Dendritic cell treated with granulocyte-macrophage colony-stimulating factor and Interleukin-4, amounts not matched to agents 40 ng/mL and 50 ng/mL, for 4 days (primary cell): ENCODE results near the gene MPLKIP.
"Not testable (repeated sequence)": the region's sequence is repeated elsewhere in the genome, so short reads cannot be mapped to it uniquely, and the experiment has no call there.

ENCODE experiments used
- H3K27ac Mint-ChIP-seq: one replicate; pipeline ENCODE4 v1.8.0; 2022; ENCODE audit warnings: mild to moderate bottlenecking, mixed read lengths
- H3K27me3 Mint-ChIP-seq: one replicate; pipeline ENCODE4 v1.8.0; 2022; ENCODE audit warnings: mild to moderate bottlenecking, mixed read lengths
- H3K36me3 Mint-ChIP-seq: one replicate; pipeline ENCODE4 v1.8.0; 2022; ENCODE audit warnings: low read depth, mixed read lengths
- H3K4me1 Mint-ChIP-seq: one replicate; pipeline ENCODE4 v1.8.0; 2022; ENCODE audit warnings: low read depth, mixed read lengths
- H3K4me3 Mint-ChIP-seq: one replicate; pipeline ENCODE4 v1.8.0; 2022; ENCODE audit warnings: mild to moderate bottlenecking, moderate library complexity, mixed read lengths
- H3K9me3 Mint-ChIP-seq: one replicate; pipeline ENCODE4 v1.8.0; 2022; ENCODE audit warnings: mixed read lengths
- intact Hi-C: fragments of 100-400 bp; cut with micrococcal nuclease; formaldehyde crosslinking; loops from one replicate; pipeline ENCODE4 v1.15.0; 2022

The MPLKIP gene

GRCh38 chr7:40134428-40135316, at the start of gene MPLKIP, which contains the start of gene SUGCT:
Gene MPLKIP (minus strand): TSS chr7:40134622. CDS start chr7:40134567, 55 bp downstream.
Gene SUGCT (plus strand): TSS chr7:40135005.
- Mint-ChIP-seq H3K4me1 (peaks cover 20% of the 10 kb centered on the region), H3K4me3 (peak within 1 kb of the TSS; percentile 86), H3K36me3 (peaks cover 17% of the 10 kb centered on the region), H3K27ac (peak within 1 kb of the TSS; percentile 96), H3K9me3 (no peaks in the 10 kb centered on the region), H3K27me3 (peaks cover 27% of the 10 kb centered on the region)
- intact Hi-C loops: loop anchor here (5.0 to 10.0 kb wide), 2 partner anchors 510 to 567 kb away; partner anchors contain the start of genes RALA and YAE1

DNA sequence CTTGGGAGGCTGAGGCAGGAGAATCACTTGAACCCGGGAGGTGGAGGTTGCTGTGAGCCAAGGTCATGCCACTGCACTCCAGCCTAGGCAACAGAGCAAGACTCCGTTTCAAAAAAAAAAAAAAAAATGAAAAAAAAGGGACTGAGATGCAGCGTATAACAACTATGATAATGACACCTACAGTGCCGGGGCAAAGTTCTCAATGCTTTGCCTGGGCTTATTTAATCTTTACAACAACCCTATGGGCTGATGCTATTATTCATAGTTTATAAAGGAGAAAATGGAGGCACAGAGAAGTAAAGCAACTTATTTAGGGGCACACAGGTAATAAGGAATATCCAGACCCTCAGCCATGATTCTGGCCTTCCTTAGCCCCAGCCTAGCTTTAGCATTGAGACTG, 48.0 kb upstream of the MPLKIP start:
- Mint-ChIP-seq H3K36me3 (no peaks in the 10 kb centered on the region), H3K4me1 (no peaks in the 10 kb centered on the region), H3K27me3 (no peaks in the 10 kb centered on the region), H3K4me3 (no peak overlapping the region), H3K9me3 (no peaks in the 10 kb centered on the region), H3K27ac (no peak overlapping the region)
- intact Hi-C loops: no loop called here

DNA sequence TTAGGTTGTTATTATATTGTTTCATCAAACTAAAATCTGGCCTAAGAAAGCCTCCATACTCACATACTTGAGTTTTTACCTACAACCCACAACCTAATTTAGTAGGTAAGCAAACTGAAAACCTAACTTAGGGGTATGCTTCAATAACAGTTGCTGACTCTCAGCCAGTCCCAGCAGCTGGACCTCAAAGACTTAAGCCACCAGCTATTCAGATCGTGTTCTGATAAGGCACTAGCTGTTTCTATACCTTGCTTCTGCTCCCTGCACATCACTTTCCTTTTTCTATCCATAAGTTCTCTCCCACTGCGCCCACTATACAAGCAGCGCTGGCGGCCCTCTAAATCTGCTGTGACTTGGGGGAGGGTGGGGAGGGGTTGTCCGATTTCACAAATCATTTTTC, 42.6 kb upstream of the MPLKIP start:
- no peak overlapping the region for H3K4me3 Mint-ChIP-seq
- no peaks in the 10 kb centered on the region for H3K4me1 Mint-ChIP-seq
- intact Hi-C loops: no loop called here
- H3K27me3 Mint-ChIP-seq: no peaks in the 10 kb centered on the region
- H3K27ac Mint-ChIP-seq: no peak overlapping the region
- no peaks in the 10 kb centered on the region for H3K9me3 Mint-ChIP-seq
- no peaks in the 10 kb centered on the region for H3K36me3 Mint-ChIP-seq

DNA sequence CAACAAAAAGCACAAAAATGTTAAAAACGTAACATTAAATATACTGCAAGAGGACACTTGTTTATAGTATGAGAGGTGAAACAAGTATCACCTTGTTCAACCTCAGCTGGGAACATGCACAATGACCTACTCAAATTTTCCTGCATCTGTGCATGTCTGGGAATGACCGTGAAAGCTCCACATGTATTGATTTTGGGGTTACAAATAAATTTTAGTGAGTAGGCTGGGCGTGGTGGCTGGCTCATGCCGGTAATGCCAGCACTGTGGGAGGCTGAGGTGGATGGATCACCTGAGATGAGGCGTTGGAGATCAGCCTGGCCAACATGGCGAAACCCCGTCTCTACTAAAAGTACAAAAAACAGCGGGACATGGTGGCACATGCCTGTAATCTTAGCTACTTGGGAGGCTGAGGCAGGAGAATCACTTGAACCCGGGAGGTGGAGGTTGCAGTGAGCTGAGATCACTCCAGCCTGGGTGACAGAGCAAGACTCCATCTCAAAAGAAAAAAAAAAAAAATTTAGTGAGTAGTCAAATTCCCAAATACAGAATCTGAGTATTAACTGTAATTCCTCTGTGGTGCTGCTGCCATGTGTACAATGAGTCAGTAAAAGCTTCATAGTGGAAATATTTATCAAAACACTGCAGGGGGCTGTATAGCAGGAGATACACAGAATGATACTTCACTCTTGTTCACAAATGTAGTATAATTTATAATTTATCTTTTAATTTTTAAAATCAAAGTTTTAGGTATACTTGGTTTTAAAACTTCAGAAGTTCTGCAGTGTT, 41.5 kb upstream of the MPLKIP start:
- H3K36me3 Mint-ChIP-seq: no peaks in the 10 kb centered on the region
- no peak overlapping the region for H3K27ac Mint-ChIP-seq
- intact Hi-C loops: no loop called here
- H3K27me3 Mint-ChIP-seq: no peaks in the 10 kb centered on the region
- H3K4me1 Mint-ChIP-seq: no peaks in the 10 kb centered on the region
- no peaks in the 10 kb centered on the region for H3K9me3 Mint-ChIP-seq
- no peak overlapping the region for H3K4me3 Mint-ChIP-seq

DNA sequence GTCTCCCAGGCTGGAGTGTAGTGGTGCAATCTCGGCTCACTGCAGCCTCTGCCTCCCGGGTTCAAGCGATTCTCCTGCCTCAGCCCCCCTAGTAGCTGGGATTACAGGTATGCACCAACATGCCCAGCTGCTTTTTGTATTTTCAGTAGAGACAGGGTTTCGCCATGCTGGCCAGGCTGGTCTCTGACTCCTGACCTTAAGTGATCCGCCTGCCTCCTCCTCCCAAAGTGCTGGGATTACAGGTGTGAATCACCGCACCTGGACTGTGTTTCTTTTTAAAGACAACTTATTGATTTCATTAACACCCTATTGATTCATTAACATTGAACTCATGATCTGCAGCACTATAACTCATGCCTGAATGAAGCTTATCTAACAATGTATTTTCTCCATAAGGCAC, 40.8 kb upstream of the MPLKIP start:
- H3K4me1 Mint-ChIP-seq, intact Hi-C loops, H3K4me3 Mint-ChIP-seq, H3K9me3 Mint-ChIP-seq, H3K27me3 Mint-ChIP-seq, H3K27ac Mint-ChIP-seq, H3K36me3 Mint-ChIP-seq: not testable (repeated sequence)

- H3K4me3 Mint-ChIP-seq, H3K36me3 Mint-ChIP-seq, H3K9me3 Mint-ChIP-seq, H3K27me3 Mint-ChIP-seq, H3K27ac Mint-ChIP-seq, H3K4me1 Mint-ChIP-seq, intact Hi-C loops: not testable (repeated sequence)
Measured at GRCh38 chr7:40173121-40173520, 38.7 kb upstream of the MPLKIP start.

- H3K27me3 Mint-ChIP-seq, H3K27ac Mint-ChIP-seq, H3K9me3 Mint-ChIP-seq, H3K4me3 Mint-ChIP-seq, intact Hi-C loops, H3K36me3 Mint-ChIP-seq, H3K4me1 Mint-ChIP-seq: not testable (repeated sequence)
Measured at GRCh38 chr7:40168266-40168665, 33.8 kb upstream of the MPLKIP start.

DNA sequence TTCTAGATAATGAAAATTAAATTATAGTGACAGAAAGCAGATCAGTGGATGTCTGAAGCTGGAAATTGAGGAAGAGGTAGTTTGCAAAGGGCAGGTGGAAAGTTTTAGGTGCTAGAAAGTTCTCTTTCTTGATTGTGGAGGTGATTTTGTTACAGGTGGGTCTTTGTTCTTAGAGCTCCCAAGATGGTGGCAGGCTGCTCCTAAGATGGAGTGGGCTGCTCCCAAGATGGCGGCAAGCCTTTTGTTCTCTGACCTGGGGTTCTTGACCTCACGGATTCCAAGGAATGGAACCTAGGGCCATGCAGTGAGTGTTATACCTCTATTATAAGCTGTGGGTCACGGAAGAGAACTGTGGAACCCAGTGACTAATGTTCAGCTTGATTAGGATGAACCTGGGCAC, 32.9 kb upstream of the MPLKIP start:
- H3K9me3 Mint-ChIP-seq: no peaks in the 10 kb centered on the region
- no peaks in the 10 kb centered on the region for H3K27me3 Mint-ChIP-seq
- no peaks in the 10 kb centered on the region for H3K36me3 Mint-ChIP-seq
- intact Hi-C loops: no loop called here
- H3K27ac Mint-ChIP-seq: no peak overlapping the region
- no peaks in the 10 kb centered on the region for H3K4me1 Mint-ChIP-seq
- no peak overlapping the region for H3K4me3 Mint-ChIP-seq

DNA sequence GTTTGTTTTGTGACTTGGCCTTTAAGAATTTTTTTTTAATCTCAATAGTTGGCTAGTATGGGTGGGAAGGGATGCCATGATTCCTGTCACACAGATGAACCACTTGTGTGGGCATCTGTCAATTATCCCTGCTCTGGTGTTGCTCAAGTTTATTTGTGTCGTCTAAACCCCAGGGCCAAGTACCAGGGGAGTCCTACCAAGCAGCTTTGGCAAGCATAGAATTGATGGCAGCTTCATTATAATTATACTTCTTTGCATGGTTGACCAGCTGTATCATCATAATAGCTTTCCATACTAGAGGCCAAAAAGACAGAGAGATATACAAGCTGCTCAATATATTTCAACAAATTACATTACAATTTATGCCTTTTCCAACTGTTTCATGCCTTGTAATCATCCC, 30.8 kb upstream of the MPLKIP start:
- H3K4me1 Mint-ChIP-seq: no peaks in the 10 kb centered on the region
- H3K4me3 Mint-ChIP-seq: no peak overlapping the region
- no peaks in the 10 kb centered on the region for H3K27me3 Mint-ChIP-seq
- intact Hi-C loops: no loop called here
- no peak overlapping the region for H3K27ac Mint-ChIP-seq
- H3K36me3 Mint-ChIP-seq: no peaks in the 10 kb centered on the region
- H3K9me3 Mint-ChIP-seq: no peaks in the 10 kb centered on the region

- Mint-ChIP-seq H3K9me3 (no peaks in the 10 kb centered on the region), H3K27ac (no peak overlapping the region), H3K4me3 (no peak overlapping the region), H3K36me3 (no peaks in the 10 kb centered on the region), H3K27me3 (no peaks in the 10 kb centered on the region), H3K4me1 (no peaks in the 10 kb centered on the region)
- intact Hi-C loops: no loop called here
Measured at GRCh38 chr7:40162516-40162915, 28.1 kb upstream of the MPLKIP start.

GRCh38 chr7:40156988-40157387, 22.6 kb upstream of the MPLKIP start:
- Mint-ChIP-seq H3K4me3 (no peak overlapping the region), H3K27me3 (no peaks in the 10 kb centered on the region), H3K27ac (no peak overlapping the region), H3K36me3 (no peaks in the 10 kb centered on the region), H3K4me1 (no peaks in the 10 kb centered on the region), H3K9me3 (no peaks in the 10 kb centered on the region)
- intact Hi-C loops: no loop called here

DNA sequence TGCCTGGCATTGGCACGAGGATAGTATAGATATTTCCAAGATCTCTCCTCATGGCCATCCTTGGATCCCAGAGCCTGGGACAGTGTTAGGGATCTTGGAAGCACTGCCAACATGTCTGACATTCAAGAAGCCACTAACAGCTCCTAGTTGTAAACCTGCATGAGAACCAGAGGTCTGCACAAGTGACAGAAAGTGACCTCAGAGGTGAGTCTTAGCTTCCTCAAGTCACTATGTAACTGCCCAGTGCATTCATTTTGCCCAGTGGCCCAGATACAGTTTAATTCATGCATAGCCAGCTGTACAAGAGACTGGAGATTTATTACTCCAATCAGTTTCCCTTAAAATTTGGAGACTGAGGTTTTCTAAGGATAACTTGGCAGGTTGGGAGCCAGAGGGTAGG, 17.1 kb upstream of the MPLKIP start:
- H3K4me1 Mint-ChIP-seq: no peaks in the 10 kb centered on the region
- intact Hi-C loops: no loop called here
- no peaks in the 10 kb centered on the region for H3K36me3 Mint-ChIP-seq
- H3K4me3 Mint-ChIP-seq: no peak overlapping the region
- H3K9me3 Mint-ChIP-seq: peaks cover 8% of the 10 kb centered on the region
- no peak overlapping the region for H3K27ac Mint-ChIP-seq
- no peaks in the 10 kb centered on the region for H3K27me3 Mint-ChIP-seq

DNA sequence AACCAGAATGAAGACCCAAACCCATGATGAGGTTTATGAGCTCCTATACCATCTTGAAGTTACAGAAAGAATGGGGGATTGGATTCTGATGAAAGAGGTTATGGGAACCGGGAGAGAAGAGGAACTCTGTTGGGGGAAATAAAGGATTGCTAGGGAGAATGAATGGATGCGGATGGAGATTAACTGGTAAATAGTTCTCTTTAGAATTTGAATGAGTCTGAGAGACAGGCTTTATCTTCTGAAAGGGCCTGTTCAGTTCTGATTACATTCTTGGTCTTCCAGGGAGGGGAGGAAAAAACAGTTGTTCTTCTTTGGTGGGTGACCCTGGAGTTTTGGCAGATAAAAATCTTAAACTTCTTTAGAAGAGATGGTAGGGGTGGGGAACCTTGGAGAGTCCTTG, 14.2 kb upstream of the MPLKIP start:
- H3K27ac Mint-ChIP-seq: no peak overlapping the region
- peaks cover 10% of the 10 kb centered on the region for H3K9me3 Mint-ChIP-seq
- intact Hi-C loops: no loop called here

GRCh38 chr7:40148247-40148580, 13.8 kb upstream of the MPLKIP start:
- intact Hi-C loops, H3K4me1 Mint-ChIP-seq, H3K27me3 Mint-ChIP-seq, H3K4me3 Mint-ChIP-seq, H3K9me3 Mint-ChIP-seq, H3K27ac Mint-ChIP-seq, H3K36me3 Mint-ChIP-seq: not testable (repeated sequence)

More for the DNA sequence above, 14.2 kb upstream of the MPLKIP start:
- Mint-ChIP-seq H3K4me1 (no peaks in the 10 kb centered on the region), H3K27me3 (no peaks in the 10 kb centered on the region), H3K4me3 (no peak overlapping the region), H3K36me3 (no peaks in the 10 kb centered on the region)
